ENCODE measurements around the gene JRKL. TPM values are rescaled to one million over a fixed set of nuclear protein-coding genes. Genes with fewer than 3 reads are reported as not detected.

Gene JRKL
- total and polyA plus RNA-seq, 2 of the 13 experiments (the other 11 are each of a cell fraction or from before 2014, with no cell fraction given) = 3.2 to 4.5 TPM

DNA sequence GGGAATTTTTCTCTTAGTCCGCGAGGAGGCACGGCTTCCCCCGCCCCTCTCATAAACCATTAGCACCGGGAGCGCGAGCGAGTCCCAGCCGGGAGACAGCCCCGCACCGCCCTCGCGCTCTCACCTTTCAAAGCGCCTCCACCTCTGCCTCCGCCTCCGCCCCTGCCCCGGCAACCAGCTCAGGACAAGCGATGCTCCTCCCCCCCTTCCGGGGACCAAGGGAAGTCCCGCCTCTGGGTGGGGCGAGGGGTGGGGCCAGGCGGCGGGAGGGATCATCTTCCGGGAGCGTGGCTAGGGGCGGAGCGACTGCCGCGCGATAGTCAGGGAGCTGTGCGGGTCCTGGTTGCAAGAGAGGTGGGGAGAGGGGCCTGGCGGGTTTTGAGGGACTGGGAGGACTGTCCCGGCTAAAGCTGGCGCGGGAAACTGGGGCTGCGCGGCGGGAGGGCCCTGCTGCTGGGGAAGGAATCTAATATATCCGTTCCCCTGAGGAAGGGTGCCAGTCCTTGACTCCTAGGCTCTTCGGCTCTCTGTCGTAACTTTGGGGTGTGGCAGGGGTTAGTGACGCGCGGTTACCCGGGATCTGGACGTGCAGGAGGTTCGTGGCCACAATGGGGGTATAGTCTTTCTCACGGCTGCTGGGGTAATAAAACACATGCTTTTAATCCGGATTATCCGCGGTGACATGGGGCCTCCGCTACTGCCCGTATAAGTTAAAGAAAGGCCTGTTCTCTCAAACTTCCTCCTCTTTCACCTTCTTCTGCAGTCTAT lies at the start of gene JRKL, which contains the start of gene CCDC82 (continued):
- TF ChIP-seq ZFP41 (CRISPR knock-in tag; IDR thresholded peaks at IDR 0.05; ENCODE audit: borderline replicate concordance) = no peak
- no peak for TF ChIP-seq ADNP (CRISPR knock-in tag; IDR thresholded peaks at IDR 0.05)
- peak; percentile 72 for TF ChIP-seq KAT8 (CRISPR knock-in tag; IDR thresholded peaks at IDR 0.05)
- peak; percentile 89; the same call in 1 of the 2 replicates for TF ChIP-seq ZNF607 (CRISPR knock-in tag; IDR thresholded peaks at IDR 0.05; ENCODE audit: borderline replicate concordance)
- TF ChIP-seq HMGA1 (CRISPR knock-in tag; conservative IDR thresholded peaks at IDR 0.05) = no peak
- TF ChIP-seq, protein P1, sequence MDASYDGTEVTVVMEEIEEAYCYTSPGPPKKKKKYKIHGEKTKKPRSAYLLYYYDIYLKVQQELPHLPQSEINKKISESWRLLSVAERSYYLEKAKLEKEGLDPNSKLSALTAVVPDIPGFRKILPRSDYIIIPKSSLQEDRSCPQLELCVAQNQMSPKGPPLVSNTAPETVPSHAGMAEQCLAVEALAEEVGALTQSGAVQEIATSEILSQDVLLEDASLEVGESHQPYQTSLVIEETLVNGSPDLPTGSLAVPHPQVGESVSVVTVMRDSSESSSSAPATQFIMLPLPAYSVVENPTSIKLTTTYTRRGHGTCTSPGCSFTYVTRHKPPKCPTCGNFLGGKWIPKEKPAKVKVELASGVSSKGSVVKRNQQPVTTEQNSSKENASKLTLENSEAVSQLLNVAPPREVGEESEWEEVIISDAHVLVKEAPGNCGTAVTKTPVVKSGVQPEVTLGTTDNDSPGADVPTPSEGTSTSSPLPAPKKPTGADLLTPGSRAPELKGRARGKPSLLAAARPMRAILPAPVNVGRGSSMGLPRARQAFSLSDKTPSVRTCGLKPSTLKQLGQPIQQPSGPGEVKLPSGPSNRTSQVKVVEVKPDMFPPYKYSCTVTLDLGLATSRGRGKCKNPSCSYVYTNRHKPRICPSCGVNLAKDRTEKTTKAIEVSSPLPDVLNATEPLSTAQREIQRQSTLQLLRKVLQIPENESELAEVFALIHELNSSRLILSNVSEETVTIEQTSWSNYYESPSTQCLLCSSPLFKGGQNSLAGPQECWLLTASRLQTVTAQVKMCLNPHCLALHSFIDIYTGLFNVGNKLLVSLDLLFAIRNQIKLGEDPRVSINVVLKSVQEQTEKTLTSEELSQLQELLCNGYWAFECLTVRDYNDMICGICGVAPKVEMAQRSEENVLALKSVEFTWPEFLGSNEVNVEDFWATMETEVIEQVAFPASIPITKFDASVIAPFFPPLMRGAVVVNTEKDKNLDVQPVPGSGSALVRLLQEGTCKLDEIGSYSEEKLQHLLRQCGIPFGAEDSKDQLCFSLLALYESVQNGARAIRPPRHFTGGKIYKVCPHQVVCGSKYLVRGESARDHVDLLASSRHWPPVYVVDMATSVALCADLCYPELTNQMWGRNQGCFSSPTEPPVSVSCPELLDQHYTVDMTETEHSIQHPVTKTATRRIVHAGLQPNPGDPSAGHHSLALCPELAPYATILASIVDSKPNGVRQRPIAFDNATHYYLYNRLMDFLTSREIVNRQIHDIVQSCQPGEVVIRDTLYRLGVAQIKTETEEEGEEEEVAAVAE (CRISPR knock-in tag; IDR thresholded peaks at IDR 0.05; ENCODE audit: borderline replicate concordance) = no peak
- TF ChIP-seq ARNTL (CRISPR knock-in tag; IDR thresholded peaks at IDR 0.05) = peak; percentile 55; the same call in 1 of the 2 replicates
- 0 out of 4 replicates have a peak, but pooled peaks of 1 of the 2 experiments have one; percentile 36 for TF ChIP-seq EP300 (IDR thresholded peaks at IDR 0.05; ENCODE audit: low read depth in 2 of 2, low read length in 2 of 2)
- no peak for TF ChIP-seq EP300 (CRISPR knock-in tag; IDR thresholded peaks at IDR 0.05; ENCODE audit: borderline replicate concordance)
- peak; percentile 83 for TF ChIP-seq ZNF230 (CRISPR knock-in tag; IDR thresholded peaks at IDR 0.05)
- TF ChIP-seq RXRB (CRISPR knock-in tag; IDR thresholded peaks at IDR 0.05; ENCODE audit: borderline replicate concordance) = 0 out of 2 replicates have a peak, but pooled peaks have one; percentile 30
- no peak for TF ChIP-seq HOXA7 (CRISPR knock-in tag; IDR thresholded peaks at IDR 0.05)
- TF ChIP-seq ZNF577 (CRISPR knock-in tag; IDR thresholded peaks at IDR 0.05; ENCODE audit: borderline replicate concordance, low read depth) = no peak
- no peak for TF ChIP-seq CREB1 (IDR thresholded peaks at IDR 0.05)
- TF ChIP-seq CREB1 (CRISPR knock-in tag; IDR thresholded peaks at IDR 0.05) = peak; percentile 80
- TF ChIP-seq ZNF75D (CRISPR knock-in tag; IDR thresholded peaks at IDR 0.05; ENCODE audit: borderline replicate concordance) = no peak
- TF ChIP-seq SMARCC2 (IDR thresholded peaks at IDR 0.05) = no peak
- TF ChIP-seq MLLT10 (CRISPR knock-in tag; IDR thresholded peaks at IDR 0.05) = no peak
- TF ChIP-seq HIVEP1 (CRISPR knock-in tag; IDR thresholded peaks at IDR 0.05) = peak; percentile 68; the same call in 1 of the 2 replicates
- TF ChIP-seq, protein P2, sequence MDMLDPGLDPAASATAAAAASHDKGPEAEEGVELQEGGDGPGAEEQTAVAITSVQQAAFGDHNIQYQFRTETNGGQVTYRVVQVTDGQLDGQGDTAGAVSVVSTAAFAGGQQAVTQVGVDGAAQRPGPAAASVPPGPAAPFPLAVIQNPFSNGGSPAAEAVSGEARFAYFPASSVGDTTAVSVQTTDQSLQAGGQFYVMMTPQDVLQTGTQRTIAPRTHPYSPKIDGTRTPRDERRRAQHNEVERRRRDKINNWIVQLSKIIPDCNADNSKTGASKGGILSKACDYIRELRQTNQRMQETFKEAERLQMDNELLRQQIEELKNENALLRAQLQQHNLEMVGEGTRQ (IDR thresholded peaks at IDR 0.05; ENCODE audit: low read depth, low read length) = no peak
- TF ChIP-seq, protein P2 (CRISPR knock-in tag; IDR thresholded peaks at IDR 0.05; ENCODE audit: borderline replicate concordance) = no peak
- TF ChIP-seq ZNF3 (CRISPR knock-in tag; IDR thresholded peaks at IDR 0.05) = no peak
- peak; percentile 56; the same call in 1 of the 2 replicates for TF ChIP-seq HOXD1 (CRISPR knock-in tag; IDR thresholded peaks at IDR 0.05)
- TF ChIP-seq REL (CRISPR knock-in tag; conservative IDR thresholded peaks at IDR 0.05) = peak; percentile 78; the same call in 1 of the 2 replicates
- no peak for TF ChIP-seq BHLHE40 (IDR thresholded peaks at IDR 0.05; ENCODE audit: low read length)
- TF ChIP-seq ZNF24 (IDR thresholded peaks at IDR 0.05) = no peak
- TF ChIP-seq KDM1A (CRISPR knock-in tag; IDR thresholded peaks at IDR 0.05) = no peak

Data from HepG2 (cell line).